ENCODE data around the gene RPS6KA2. TPM values are rescaled to one million over a fixed set of nuclear protein-coding genes. Genes with fewer than 3 reads are reported as not detected.

The RPS6KA2 gene
- total and polyA plus RNA-seq, 4 donors = 23.8 to 34.6 (median 31.6) TPM

DNA sequence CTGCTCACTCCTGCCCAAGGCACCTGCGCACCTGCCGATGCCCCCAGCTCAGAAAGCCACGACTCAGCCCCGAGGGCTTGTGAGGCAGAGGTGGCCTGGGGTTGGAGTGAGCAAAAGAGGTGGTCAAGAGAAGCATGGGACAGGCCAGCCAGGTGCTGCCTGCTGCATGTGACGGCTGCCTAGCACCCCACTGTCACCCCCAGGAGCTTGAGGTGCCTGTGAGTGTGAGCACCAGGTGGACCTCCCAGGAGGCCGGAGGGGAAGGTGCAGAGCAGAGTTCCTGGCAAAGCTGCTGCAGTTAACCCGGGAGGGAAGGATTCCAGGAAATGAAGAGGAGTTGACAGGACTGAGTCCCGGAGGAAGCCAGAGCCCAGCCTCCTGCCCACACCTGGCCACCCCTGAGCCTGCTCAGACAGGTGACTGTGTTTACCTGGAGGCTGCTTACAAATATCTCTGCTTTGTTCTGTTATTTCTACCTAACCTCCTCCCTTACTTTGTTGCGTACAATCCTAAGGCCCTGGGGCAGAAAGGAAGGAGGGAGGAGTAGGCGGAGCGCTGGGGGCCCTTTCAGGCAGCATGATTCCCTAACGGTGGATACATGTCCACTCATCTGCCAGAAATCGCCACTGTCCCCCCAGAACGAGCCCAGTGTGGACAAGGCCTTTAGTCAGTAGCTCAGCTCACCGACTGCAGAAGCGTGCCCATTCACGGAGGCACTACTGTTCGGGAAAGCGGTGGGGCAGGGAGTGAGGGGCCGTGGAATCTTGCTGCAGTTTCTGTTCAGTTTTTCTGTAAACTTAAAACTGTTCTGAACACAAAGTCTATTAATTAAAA, 156.8 kb downstream of the RPS6KA2 start:
- H3K36me3 ChIP-seq (ENCODE audit: control insufficient read depth, insufficient read depth, low read length) = peaks cover 33% of the 10 kb centered on the region
- WGBS (ENCODE audit: insufficient coverage) = 91% methylated on average over 15 of the region's 20 CpGs
- DNase-seq (ENCODE audit: low read depth in 4 of 6, low spot score in 6 of 6) = no peak

DNA sequence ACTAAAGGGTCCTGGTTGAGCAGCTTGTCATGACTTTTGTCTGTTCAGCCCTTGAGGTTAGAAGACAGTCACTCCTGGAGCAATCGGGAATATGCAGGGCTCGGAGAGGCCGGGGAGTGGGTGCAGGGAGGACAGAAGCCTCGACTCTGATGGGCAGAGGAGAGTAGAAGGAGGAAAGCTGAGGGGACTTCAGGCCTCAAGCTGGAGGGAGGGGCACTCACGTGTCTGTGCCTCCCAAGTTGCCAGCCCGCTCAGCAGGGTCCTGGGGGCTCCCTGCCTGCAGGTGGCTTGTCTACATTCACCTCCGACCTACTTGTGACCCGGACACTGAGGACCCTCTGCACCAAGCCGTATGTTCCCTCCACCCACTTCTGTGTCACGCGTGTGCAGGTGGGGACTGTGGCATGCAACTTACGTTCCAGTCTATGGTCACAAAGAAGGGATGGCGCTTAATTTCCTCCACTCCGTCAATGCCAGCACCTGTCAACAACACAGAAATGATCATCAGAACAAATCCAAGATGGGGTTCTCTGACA, 157.6 kb downstream of the RPS6KA2 start:
- H3K9me3 ChIP-seq (ENCODE audit: control insufficient read depth, insufficient read depth, low read length) = no peaks in the 10 kb centered on the region
- H3K27me3 ChIP-seq (ENCODE audit: control insufficient read depth, insufficient read depth, low read length) = no peaks in the 10 kb centered on the region
- no peak for DNase-seq (ENCODE audit: low read depth in 4 of 6, low spot score in 6 of 6)
- H3K27ac ChIP-seq (ENCODE audit: low read depth, low read length) = no peak overlapping the region
- H3K36me3 ChIP-seq (ENCODE audit: control insufficient read depth, insufficient read depth, low read length) = peaks cover 29% of the 10 kb centered on the region
- no peak overlapping the region for H3K4me3 ChIP-seq (ENCODE audit: low read depth, low read length)
- peaks cover 4% of the 10 kb centered on the region for H3K4me1 ChIP-seq (ENCODE audit: control insufficient read depth, insufficient read depth, low read length)
- WGBS (ENCODE audit: insufficient coverage) = 94% methylated on average over 14 of the region's 14 CpGs

More for the DNA sequence above, 156.8 kb downstream of the RPS6KA2 start:
- Histone ChIP-seq H3K4me1 (ENCODE audit: control insufficient read depth, insufficient read depth, low read length) (peaks cover 11% of the 10 kb centered on the region), H3K27ac (ENCODE audit: low read depth, low read length) (no peak overlapping the region), H3K27me3 (ENCODE audit: control insufficient read depth, insufficient read depth, low read length) (no peaks in the 10 kb centered on the region), H3K4me3 (ENCODE audit: low read depth, low read length) (no peak overlapping the region), H3K9me3 (ENCODE audit: control insufficient read depth, insufficient read depth, low read length) (no peaks in the 10 kb centered on the region)

- no peaks in the 10 kb centered on the region for H3K27me3 ChIP-seq (ENCODE audit: control insufficient read depth, insufficient read depth, low read length)
- peaks cover 10% of the 10 kb centered on the region for H3K4me1 ChIP-seq (ENCODE audit: control insufficient read depth, insufficient read depth, low read length)
- 86% methylated on average over 9 of the region's 9 CpGs for WGBS (ENCODE audit: insufficient coverage)
- peaks cover 41% of the 10 kb centered on the region for H3K36me3 ChIP-seq (ENCODE audit: control insufficient read depth, insufficient read depth, low read length)
- no peak overlapping the region for H3K4me3 ChIP-seq (ENCODE audit: low read depth, low read length)
- H3K9me3 ChIP-seq (ENCODE audit: control insufficient read depth, insufficient read depth, low read length) = no peaks in the 10 kb centered on the region
- no peak overlapping the region for H3K27ac ChIP-seq (ENCODE audit: low read depth, low read length)
- DNase-seq (ENCODE audit: low read depth in 4 of 6, low spot score in 6 of 6) = no peak
Observed at GRCh38 chr6:166467436-166468000, 159.5 kb downstream of the RPS6KA2 start.

DNA sequence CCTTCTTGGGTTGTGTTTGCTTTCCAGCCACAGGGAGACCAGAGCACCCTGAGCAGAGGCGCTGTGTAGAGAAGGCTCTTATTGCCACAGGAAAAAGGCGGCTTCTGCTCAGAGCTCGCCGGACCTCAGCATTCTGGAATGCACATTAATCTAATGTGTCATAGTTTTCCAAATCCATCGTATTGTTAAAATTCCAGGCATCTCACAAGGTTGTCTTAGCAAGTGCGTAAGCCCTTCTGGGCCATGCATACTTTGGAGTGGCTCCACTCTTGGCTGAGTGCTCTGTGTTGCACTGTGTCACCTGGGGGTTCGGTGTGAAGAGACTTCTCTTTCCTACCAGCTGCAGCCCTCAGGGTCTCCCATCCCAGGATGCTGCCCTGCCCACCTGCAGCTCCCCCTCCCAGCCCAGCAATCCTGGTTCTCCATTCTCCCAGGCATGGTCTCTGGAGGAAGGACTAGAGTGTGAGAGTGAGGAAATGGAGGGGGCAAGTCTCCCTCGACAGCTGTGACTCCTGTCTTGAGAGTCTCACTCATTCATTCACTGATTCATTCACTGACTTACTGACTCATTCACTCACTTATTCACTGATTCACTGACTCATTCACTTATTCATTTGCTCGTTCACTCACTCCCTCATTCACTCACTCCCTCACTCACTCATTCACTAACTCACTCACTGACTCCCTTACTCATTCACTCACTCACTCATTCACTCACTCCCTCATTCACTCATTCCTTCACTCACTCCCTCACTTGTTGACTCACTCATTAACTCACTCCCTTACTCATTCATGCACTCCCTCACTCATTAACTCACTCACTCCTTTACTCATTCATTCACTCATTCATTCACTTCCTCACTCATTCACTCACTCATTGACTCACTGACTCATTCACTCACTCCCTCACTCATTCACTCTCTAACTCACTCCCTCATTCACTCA, 160.6 kb downstream of the RPS6KA2 start:
- peaks cover 10% of the 10 kb centered on the region for H3K4me1 ChIP-seq (ENCODE audit: control insufficient read depth, insufficient read depth, low read length)
- H3K27ac ChIP-seq (ENCODE audit: low read depth, low read length) = no peak overlapping the region
- no peaks in the 10 kb centered on the region for H3K27me3 ChIP-seq (ENCODE audit: control insufficient read depth, insufficient read depth, low read length)
- no peaks in the 10 kb centered on the region for H3K9me3 ChIP-seq (ENCODE audit: control insufficient read depth, insufficient read depth, low read length)
- 76% methylated on average over 5 of the region's 9 CpGs for WGBS (ENCODE audit: insufficient coverage)
- H3K4me3 ChIP-seq (ENCODE audit: low read depth, low read length) = no peak overlapping the region
- peaks cover 46% of the 10 kb centered on the region for H3K36me3 ChIP-seq (ENCODE audit: control insufficient read depth, insufficient read depth, low read length)
- no peak for DNase-seq (ENCODE audit: low read depth in 4 of 6, low spot score in 6 of 6)

DNA sequence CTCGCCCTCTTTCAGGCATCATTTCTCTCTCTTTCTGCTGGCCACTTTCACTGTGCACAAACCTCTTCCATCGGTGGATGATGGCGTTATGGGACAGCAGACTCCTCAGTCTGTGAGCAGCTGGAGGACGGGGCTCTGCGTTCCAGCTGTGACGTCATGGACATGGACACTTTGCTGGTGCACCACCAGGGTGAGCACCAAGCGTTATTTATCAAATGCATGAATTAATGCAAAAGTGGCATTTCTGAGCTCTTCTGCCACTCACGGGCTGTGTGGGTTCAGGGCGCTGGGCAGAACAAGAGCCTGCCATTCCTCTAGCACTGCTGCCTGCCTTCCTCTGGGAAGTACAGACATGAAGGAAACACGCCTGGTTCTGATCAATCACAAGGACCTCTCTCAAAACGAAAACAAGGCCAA, 161.4 kb downstream of the RPS6KA2 start:
- Histone ChIP-seq H3K27ac (ENCODE audit: low read depth, low read length) (no peak overlapping the region), H3K4me3 (ENCODE audit: low read depth, low read length) (no peak overlapping the region), H3K9me3 (ENCODE audit: control insufficient read depth, insufficient read depth, low read length) (no peaks in the 10 kb centered on the region), H3K27me3 (ENCODE audit: control insufficient read depth, insufficient read depth, low read length) (no peaks in the 10 kb centered on the region), H3K4me1 (ENCODE audit: control insufficient read depth, insufficient read depth, low read length) (peaks cover 16% of the 10 kb centered on the region), H3K36me3 (ENCODE audit: control insufficient read depth, insufficient read depth, low read length) (peaks cover 41% of the 10 kb centered on the region)
- 90% methylated on average over 11 of the region's 11 CpGs for WGBS (ENCODE audit: insufficient coverage)
- DNase-seq (ENCODE audit: low read depth in 4 of 6, low spot score in 6 of 6) = no peak

GRCh38 chr6:166465003-166465399, 162.1 kb downstream of the RPS6KA2 start:
- 92% methylated on average over 2 of the region's 5 CpGs for WGBS (ENCODE audit: insufficient coverage)
- Histone ChIP-seq H3K9me3 (ENCODE audit: control insufficient read depth, insufficient read depth, low read length) (no peaks in the 10 kb centered on the region), H3K4me3 (ENCODE audit: low read depth, low read length) (no peak overlapping the region), H3K27ac (ENCODE audit: low read depth, low read length) (no peak overlapping the region), H3K4me1 (ENCODE audit: control insufficient read depth, insufficient read depth, low read length) (peaks cover 19% of the 10 kb centered on the region), H3K36me3 (ENCODE audit: control insufficient read depth, insufficient read depth, low read length) (peaks cover 40% of the 10 kb centered on the region), H3K27me3 (ENCODE audit: control insufficient read depth, insufficient read depth, low read length) (no peaks in the 10 kb centered on the region)
- DNase-seq (ENCODE audit: low read depth in 4 of 6, low spot score in 6 of 6) = no peak

DNA sequence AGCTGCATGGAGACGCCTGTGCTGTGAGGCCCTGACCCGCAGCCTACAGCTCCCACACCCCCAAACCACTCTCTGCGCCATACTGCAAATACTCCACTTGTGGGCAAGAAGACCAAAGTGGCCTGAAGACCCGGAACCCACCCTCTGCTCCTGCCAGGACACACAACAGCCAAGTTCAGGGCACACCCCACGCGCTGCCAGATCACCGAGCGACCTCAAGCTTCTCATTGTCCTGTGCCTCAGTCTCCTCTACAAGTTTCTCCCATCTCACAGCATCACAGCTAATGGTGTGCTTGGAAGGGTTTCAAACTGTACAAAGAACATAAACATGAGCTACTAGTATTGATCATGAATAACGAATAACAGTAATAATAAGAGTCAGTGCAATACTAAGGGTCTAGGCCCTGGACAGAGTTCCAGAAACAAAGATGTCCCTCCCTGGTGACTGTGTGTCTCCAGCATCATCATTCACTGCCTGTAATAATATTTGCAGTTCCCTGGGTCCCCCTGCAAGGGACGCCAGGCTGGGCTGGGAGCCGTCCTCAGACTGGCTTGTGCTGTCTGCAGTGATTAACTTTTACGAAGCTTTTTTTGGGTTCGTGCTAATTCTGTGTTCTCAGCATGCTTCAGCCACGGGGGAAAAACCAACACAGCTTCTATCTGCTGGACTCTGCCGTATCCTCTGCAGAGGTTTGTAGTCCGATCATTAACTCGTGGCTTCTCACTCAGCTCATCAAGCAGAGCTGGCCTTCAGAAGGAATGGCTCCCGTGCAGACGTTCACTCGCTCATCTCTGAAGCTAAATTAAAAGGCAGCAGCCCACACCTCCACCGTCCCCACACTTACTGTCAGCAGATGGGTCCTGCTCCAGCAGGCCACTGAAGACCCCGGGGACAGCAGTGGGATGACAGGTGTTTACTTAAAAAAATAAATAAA, 162.7 kb downstream of the RPS6KA2 start:
- H3K36me3 ChIP-seq (ENCODE audit: control insufficient read depth, insufficient read depth, low read length) = peaks cover 36% of the 10 kb centered on the region
- H3K27me3 ChIP-seq (ENCODE audit: control insufficient read depth, insufficient read depth, low read length) = no peaks in the 10 kb centered on the region
- no peak overlapping the region for H3K4me3 ChIP-seq (ENCODE audit: low read depth, low read length)
- H3K9me3 ChIP-seq (ENCODE audit: control insufficient read depth, insufficient read depth, low read length) = no peaks in the 10 kb centered on the region
- DNase-seq (ENCODE audit: low read depth in 4 of 6, low spot score in 6 of 6) = peak in 2 of 6 donors; percentile 29 to 62
- H3K4me1 ChIP-seq (ENCODE audit: control insufficient read depth, insufficient read depth, low read length) = peaks cover 22% of the 10 kb centered on the region
- 70% methylated on average over 14 of the region's 22 CpGs for whole genome bisulfite sequencing (ENCODE audit: insufficient coverage)
- H3K27ac ChIP-seq (ENCODE audit: low read depth, low read length) = no peak overlapping the region

DNA sequence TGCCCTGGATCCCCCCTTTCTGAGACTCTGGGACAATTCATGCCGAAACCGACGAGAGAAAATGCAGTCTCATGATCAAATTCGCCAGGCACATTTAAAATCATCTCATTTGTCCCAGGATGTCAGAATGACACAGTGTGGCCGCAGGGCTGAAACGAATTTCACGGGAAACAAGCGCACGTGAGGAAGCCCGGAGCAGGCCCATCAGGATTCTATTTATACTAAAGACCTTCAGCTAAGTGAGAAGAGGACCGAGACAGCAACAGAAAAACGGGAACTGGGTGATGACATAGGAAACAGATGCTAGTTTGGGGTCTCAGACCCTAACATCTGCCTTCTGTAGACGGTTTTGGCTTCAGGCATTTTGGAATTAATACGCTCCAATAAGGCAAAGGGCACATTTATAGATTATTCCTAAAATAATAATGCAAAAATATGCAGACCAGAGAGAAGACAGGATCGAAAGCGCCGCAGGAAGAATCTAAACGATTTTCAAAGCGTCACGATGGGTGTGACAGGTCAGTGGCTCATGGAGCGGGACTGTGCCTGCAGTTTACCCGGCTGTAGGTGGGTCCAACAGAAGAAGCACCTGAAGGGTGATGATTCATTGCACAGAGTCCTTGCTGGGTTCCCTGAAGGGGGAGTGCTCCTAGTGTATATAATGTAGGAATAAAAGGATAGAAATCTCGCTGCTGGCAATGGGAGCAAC, 163.5 kb downstream of the RPS6KA2 start:
- H3K4me3 ChIP-seq (ENCODE audit: low read depth, low read length) = no peak overlapping the region
- no peaks in the 10 kb centered on the region for H3K9me3 ChIP-seq (ENCODE audit: control insufficient read depth, insufficient read depth, low read length)
- no peak for DNase-seq (ENCODE audit: low read depth in 4 of 6, low spot score in 6 of 6)
- H3K4me1 ChIP-seq (ENCODE audit: control insufficient read depth, insufficient read depth, low read length) = peaks cover 22% of the 10 kb centered on the region
- WGBS (ENCODE audit: insufficient coverage) = 84% methylated on average over 15 of the region's 23 CpGs
- H3K36me3 ChIP-seq (ENCODE audit: control insufficient read depth, insufficient read depth, low read length) = peaks cover 36% of the 10 kb centered on the region
- no peaks in the 10 kb centered on the region for H3K27me3 ChIP-seq (ENCODE audit: control insufficient read depth, insufficient read depth, low read length)
- no peak overlapping the region for H3K27ac ChIP-seq (ENCODE audit: low read depth, low read length)

All from spinal cord (tissue), 10 donors.